K562 (cell line): Measurements from ENCODE around the gene RMI1. TPM values are rescaled to one million over a fixed set of nuclear protein-coding genes. Genes with fewer than 3 reads are reported as not detected.

ENCODE experiments used
- CEBPB ChIP-seq: fragments of 450-650 bp; IDR thresholded peaks from 2 replicates; pipeline ENCODE4 v1.6.1; 2016; ENCODE audit warnings: missing genetic modification characterization, missing compliant biosample characterization
- CREB1 ChIP-seq, 2 experiments: sonication (generic) in 1 of 2; formaldehyde crosslinking in 1 of 2; IDR thresholded peaks; 2 replicates each; pipeline versions ENCODE4 v1.6.1 to v1.8.0; 2012 to 2022; ENCODE audit warnings: inconsistent platforms in 1 of 2, mild to moderate bottlenecking in 1 of 2, missing genetic modification reagents in 1 of 2, moderate library complexity in 1 of 2
- EP400 ChIP-seq: fragments of 450-650 bp; IDR thresholded peaks from 2 replicates; pipeline ENCODE4 v1.6.1; 2017; ENCODE audit warnings: antibody characterized with exemption, mild to moderate bottlenecking, moderate library complexity
- ESRRA ChIP-seq: fragments of 450-650 bp; IDR thresholded peaks from 2 replicates; pipeline ENCODE4 v1.6.1; 2014; ENCODE audit warnings: low read depth, mild to moderate bottlenecking, moderate library complexity, borderline replicate concordance
- GABPB1 ChIP-seq: sonication (generic); formaldehyde crosslinking; IDR thresholded peaks from 2 replicates; pipeline ENCODE4 v1.8.0; 2022; ENCODE audit warnings: mild to moderate bottlenecking, missing genetic modification reagents
- GABPB2 ChIP-seq: fragments of 250-450 bp; sonication (Bioruptor Pico); conservative IDR thresholded peaks from 2 replicates; pipeline ENCODE4 v1.5.1; 2021; ENCODE audit warnings: mild to moderate bottlenecking
- GATA2 ChIP-seq: sonication (generic); formaldehyde crosslinking; IDR thresholded peaks from 2 replicates; pipeline ENCODE4 v1.4.0; 2020; ENCODE audit warnings: mild to moderate bottlenecking, missing genetic modification reagents
- HNRNPL ChIP-seq: fragments of 200-400 bp; formaldehyde crosslinking; IDR thresholded peaks from 2 replicates; pipeline ENCODE4 v1.6.1; 2017; ENCODE audit warnings: low read depth, mild to moderate bottlenecking, low read length
- MYC ChIP-seq, 2 experiments: fragments of 250-450 bp in 1 of 2; sonication (Bioruptor Pico) in 1 of 2; IDR thresholded peaks; 2 replicates each; pipeline versions ENCODE4 v1.5.1 to v1.6.1; 2012 to 2021; ENCODE audit warnings: low read depth in 2 of 2, borderline replicate concordance in 1 of 2, improper control_type of control experiment in 1 of 2, low read length in 1 of 2, mild to moderate bottlenecking in 1 of 2, moderate library complexity in 1 of 2
- NELFE ChIP-seq: IDR thresholded peaks from 2 replicates; pipeline ENCODE4 v1.6.1; 2011; ENCODE audit warnings: mild to moderate bottlenecking; ENCODE audit not compliant: insufficient read depth, insufficient read length
- NFE2L1 ChIP-seq: fragments of 450-650 bp; IDR thresholded peaks from 2 replicates; pipeline ENCODE4 v1.6.1; 2016; ENCODE audit warnings: missing genetic modification characterization, low read depth, mild to moderate bottlenecking, missing compliant biosample characterization, moderate library complexity, borderline replicate concordance
- NFXL1 ChIP-seq: fragments of 450-650 bp; formaldehyde crosslinking; IDR thresholded peaks from 2 replicates; pipeline ENCODE4 v1.4.0; 2021; ENCODE audit warnings: mild to moderate bottlenecking
- NRF1 ChIP-seq, 2 experiments: fragments of 450-650 bp; IDR thresholded peaks in 1 of 2; conservative IDR thresholded peaks in 1 of 2; 2 replicates each; pipeline ENCODE4 v1.6.1; 2014; ENCODE audit warnings: mild to moderate bottlenecking in 2 of 2
- PATZ1 ChIP-seq: fragments of 250-450 bp; sonication (Bioruptor Pico); IDR thresholded peaks from 2 replicates; pipeline ENCODE4 v1.5.0; 2020; ENCODE audit warnings: mild to moderate bottlenecking, borderline replicate concordance
- PHB2 ChIP-seq: fragments of 450-650 bp; IDR thresholded peaks from 2 replicates; pipeline ENCODE4 v1.6.1; 2017; ENCODE audit warnings: low read depth
- PHF21A ChIP-seq: fragments of 450-650 bp; IDR thresholded peaks from 2 replicates; pipeline ENCODE4 v1.6.1; 2017; ENCODE audit warnings: low read depth, borderline replicate concordance
- SIN3A ChIP-seq, 2 experiments: fragments of 150-350 bp in 1 of 2; IDR thresholded peaks; 2 replicates each; pipeline ENCODE4 v1.6.1; 2011 to 2016; ENCODE audit warnings: borderline replicate concordance in 2 of 2, low read depth in 2 of 2, low read length in 2 of 2, mild to moderate bottlenecking in 2 of 2, moderate library complexity in 2 of 2; ENCODE audit not compliant: control insufficient read depth in 1 of 2
- SMAD2 ChIP-seq: fragments of 150-350 bp; IDR thresholded peaks from 2 replicates; pipeline ENCODE4 v1.6.1; 2014; ENCODE audit warnings: low read depth, mild to moderate bottlenecking, low read length
- TEAD4 ChIP-seq, 2 experiments: sonication (generic) in 1 of 2; formaldehyde crosslinking in 1 of 2; IDR thresholded peaks; 2 replicates each; pipeline versions ENCODE4 v1.6.1 to v1.8.0; 2012 to 2022; ENCODE audit warnings: borderline replicate concordance in 1 of 2, inconsistent platforms in 1 of 2, low read length in 1 of 2, mild to moderate bottlenecking in 1 of 2, missing genetic modification reagents in 1 of 2
- THAP7 ChIP-seq: fragments of 250-450 bp; sonication (Bioruptor Pico); IDR thresholded peaks from 2 replicates; pipeline ENCODE4 v1.5.0; 2021
- ZBTB9 ChIP-seq: fragments of 450-650 bp; formaldehyde crosslinking; IDR thresholded peaks from 2 replicates; pipeline ENCODE4 v1.4.0; 2020; ENCODE audit warnings: mild to moderate bottlenecking, moderate library complexity
- ZKSCAN3 ChIP-seq: fragments of 250-450 bp; sonication (Bioruptor Pico); IDR thresholded peaks from 2 replicates; pipeline ENCODE4 v1.4.0; 2020
- ZNF696 ChIP-seq: fragments of 250-450 bp; sonication (Bioruptor Pico); conservative IDR thresholded peaks from 2 replicates; pipeline ENCODE4 v1.4.0; 2020; ENCODE audit warnings: mild to moderate bottlenecking, moderate library complexity
- ZNF717 ChIP-seq: fragments of 250-450 bp; sonication (Bioruptor Pico); IDR thresholded peaks from 2 replicates; pipeline ENCODE4 v1.5.0; 2021
- ZSCAN29 ChIP-seq: fragments of 450-650 bp; IDR thresholded peaks from 2 replicates; pipeline ENCODE4 v1.6.1; 2017
- polyA plus RNA-seq, 8 experiments: library from polyadenylated mRNA; depleted of rRNA in 4 of 8; stranded (reverse) in 5 of 8; unstranded in 3 of 8; fragments of >200 nt; fragmentation: Nextera tagmentation in 2 of 8; fragmentation: Illumina TruSeq in 1 of 8; extraction: Ambion mirVana in 2 of 8; extraction: Trizol in 1 of 8; gene quantifications; 2 replicates each; pipeline versions ENCODE4 v1.2.1 to v1.2.3, GENCODE V29; 2011 to 2014; ENCODE audit warnings: inconsistent platforms in 1 of 8, missing spikeins in 1 of 8
- total RNA-seq, 7 experiments: library from RNA; depleted of rRNA in 6 of 7; stranded (reverse); fragments of >200 nt in 6 of 7; fragmentation: Illumina TruSeq in 2 of 7; extraction: Trizol in 2 of 7; gene quantifications; 2 replicates each; pipeline versions ENCODE4 v1.2.1 to v1.2.3, GENCODE V29; 2011 to 2021; ENCODE audit warnings: low replicate concordance in 1 of 7

RMI1 gene
- total and polyA plus RNA-seq, 9 of the 15 experiments (the other 6 are each of a cell fraction or from before 2014, with no cell fraction given): 3.0 to 17.4 (median 10.6) TPM

GRCh38 chr9:83978992-83979811, 1.4 kb upstream of the RMI1 start (continued):
- TF ChIP-seq NELFE: no peak
- TF ChIP-seq SIN3A (IDR thresholded peaks at IDR 0.05; ENCODE audit: borderline replicate concordance in 2 of 2, control insufficient read depth in 1 of 2, low read depth in 2 of 2, low read length in 2 of 2): peak in 1 of 2 experiments; percentile 20; a peak in 1 of 4 replicates
- peak; percentile 93 for TF ChIP-seq MYC (IDR thresholded peaks at IDR 0.05; ENCODE audit: low read depth, low read length)
- no peak; the same call in 1 of the 2 replicates for TF ChIP-seq MYC (CRISPR knock-in tag; IDR thresholded peaks at IDR 0.05; ENCODE audit: borderline replicate concordance, low read depth)
- TF ChIP-seq GATA2: no peak
- no peak for TF ChIP-seq GABPB1 (CRISPR knock-in tag)
- no peak for TF ChIP-seq HNRNPL
- TF ChIP-seq CREB1 (IDR thresholded peaks at IDR 0.05): no peak
- no peak for TF ChIP-seq CREB1 (CRISPR knock-in tag; IDR thresholded peaks at IDR 0.05)
- no peak for TF ChIP-seq PATZ1 (CRISPR knock-in tag)
- TF ChIP-seq NRF1 (conservative IDR thresholded peaks at IDR 0.05 in 1 of 2, IDR thresholded peaks at IDR 0.05 in 1 of 2): no peak
- no peak for TF ChIP-seq NFXL1 (CRISPR knock-in tag)
- no peak for TF ChIP-seq ZSCAN29
- TF ChIP-seq ZKSCAN3 (CRISPR knock-in tag): no peak
- peak; percentile 21; the same call in 1 of the 2 replicates for TF ChIP-seq TEAD4 (IDR thresholded peaks at IDR 0.05; ENCODE audit: low read length)
- no peak for TF ChIP-seq TEAD4 (CRISPR knock-in tag; IDR thresholded peaks at IDR 0.05; ENCODE audit: borderline replicate concordance)
- TF ChIP-seq ZNF696 (CRISPR knock-in tag): no peak
- TF ChIP-seq EP400: peak; percentile 8
- no peak for TF ChIP-seq PHB2
- no peak for TF ChIP-seq ZNF717 (CRISPR knock-in tag)
- no peak for TF ChIP-seq CEBPB (tag)
- TF ChIP-seq PHF21A: no peak
- no peak for TF ChIP-seq SMAD2
- TF ChIP-seq ESRRA: no peak
- no peak for TF ChIP-seq ZBTB9
- TF ChIP-seq GABPB2: no peak
- no peak for TF ChIP-seq NFE2L1 (tag)
- no peak for TF ChIP-seq THAP7 (CRISPR knock-in tag)
